GM04504 (cell line): ENCODE data around the gene SAMD11.
"Not testable (repeated sequence)": the region's sequence is repeated elsewhere in the genome, so short reads cannot be mapped to it uniquely, and the experiment has no call there.

Source experiments
- DNase-seq: peaks from one replicate; pipeline ENCODE4 v3.0.0-alpha.2; 2012; ENCODE audit warnings: low read depth

SAMD11 gene

DNA sequence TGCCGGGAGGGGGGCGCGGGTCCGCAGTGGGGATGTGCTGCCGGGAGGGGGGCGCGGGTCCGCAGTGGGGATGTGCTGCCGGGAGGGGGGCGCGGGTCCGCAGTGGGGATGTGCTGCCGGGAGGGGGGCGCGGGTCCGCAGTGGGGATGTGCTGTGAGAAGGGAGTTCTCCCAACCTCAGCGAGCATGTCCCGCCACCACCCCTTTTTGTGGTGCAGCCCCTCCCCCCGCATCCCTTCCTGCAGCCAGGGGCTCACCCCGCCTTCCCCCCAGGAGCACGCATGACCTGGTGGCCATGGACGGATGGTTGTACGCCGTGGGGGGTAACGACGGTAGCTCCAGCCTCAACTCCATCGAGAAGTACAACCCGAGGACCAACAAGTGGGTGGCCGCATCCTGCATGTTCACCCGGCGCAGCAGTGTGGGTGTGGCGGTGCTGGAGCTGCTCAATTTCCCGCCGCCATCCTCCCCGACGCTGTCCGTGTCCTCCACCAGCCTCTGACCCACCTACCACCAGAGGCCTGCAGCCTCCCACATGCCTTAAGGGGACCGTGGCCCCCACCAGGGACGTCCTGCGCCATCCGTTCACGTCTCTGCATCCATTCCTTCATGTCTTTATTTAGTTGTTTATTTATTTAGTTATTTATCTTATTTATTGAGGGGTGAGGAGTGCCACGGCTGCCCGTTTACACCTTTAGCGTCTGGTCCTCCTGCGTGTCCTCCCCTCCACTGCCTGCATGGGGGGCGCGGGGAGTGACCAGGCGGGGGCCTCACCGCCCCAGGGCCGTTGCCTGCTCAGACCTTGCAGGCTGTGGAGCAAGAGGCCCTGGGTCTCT lies 41.2 kb downstream of the SAMD11 start:
- no peak for DNase-seq

GRCh38 chr1:965526-966134 lies 41.9 kb downstream of the SAMD11 start:
- no peak for DNase-seq

- no peak for DNase-seq
Observed at GRCh38 chr1:966135-966703, 42.5 kb downstream of the SAMD11 start, which contains the start of gene PLEKHN1. Gene PLEKHN1 (plus strand): TSS chr1:966482. CDS start chr1:966532, 50 bp downstream.

- peak; percentile 44 for DNase-seq
Observed at GRCh38 chr1:966704-967300, 43.1 kb downstream of the SAMD11 start.

- DNase-seq: no peak
Observed at GRCh38 chr1:967466-968343, 44.0 kb downstream of the SAMD11 start.

DNA sequence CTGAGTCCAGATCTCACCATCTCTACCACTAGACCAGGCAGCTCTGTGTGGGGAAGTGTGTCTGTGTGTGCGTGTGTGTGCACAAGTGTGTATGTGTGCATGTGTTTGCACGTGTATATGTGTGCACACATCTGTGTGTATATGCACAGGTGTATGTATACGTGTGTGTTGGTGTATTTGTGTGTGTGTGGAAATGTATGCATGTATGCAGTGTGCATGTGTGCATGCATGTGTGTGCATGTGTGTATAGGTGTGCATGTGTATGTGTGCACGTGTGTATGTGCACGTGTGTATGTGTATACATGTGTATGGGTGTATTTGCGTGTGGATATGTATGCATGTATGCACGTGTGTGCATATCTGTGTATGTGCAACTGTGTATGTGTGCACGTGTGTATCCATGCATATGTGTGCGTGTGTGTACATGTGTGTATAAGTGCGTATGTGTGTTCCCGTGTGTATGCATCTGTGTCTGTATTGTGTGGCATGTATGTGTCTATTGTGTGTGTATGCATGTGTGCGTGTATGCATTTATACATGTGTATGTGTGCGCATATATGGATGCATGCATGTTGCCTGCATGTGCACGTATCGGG lies 45.6 kb downstream of the SAMD11 start:
- DNase-seq: no peak

GRCh38 chr1:970242-970972 lies 46.7 kb downstream of the SAMD11 start:
- no peak for DNase-seq

- no peak for DNase-seq
Observed at GRCh38 chr1:970973-971730, 47.4 kb downstream of the SAMD11 start.

- no peak for DNase-seq
Observed at GRCh38 chr1:971751-972506, 48.2 kb downstream of the SAMD11 start.

- DNase-seq: no peak
Observed at GRCh38 chr1:972726-973458, 49.2 kb downstream of the SAMD11 start.

DNA sequence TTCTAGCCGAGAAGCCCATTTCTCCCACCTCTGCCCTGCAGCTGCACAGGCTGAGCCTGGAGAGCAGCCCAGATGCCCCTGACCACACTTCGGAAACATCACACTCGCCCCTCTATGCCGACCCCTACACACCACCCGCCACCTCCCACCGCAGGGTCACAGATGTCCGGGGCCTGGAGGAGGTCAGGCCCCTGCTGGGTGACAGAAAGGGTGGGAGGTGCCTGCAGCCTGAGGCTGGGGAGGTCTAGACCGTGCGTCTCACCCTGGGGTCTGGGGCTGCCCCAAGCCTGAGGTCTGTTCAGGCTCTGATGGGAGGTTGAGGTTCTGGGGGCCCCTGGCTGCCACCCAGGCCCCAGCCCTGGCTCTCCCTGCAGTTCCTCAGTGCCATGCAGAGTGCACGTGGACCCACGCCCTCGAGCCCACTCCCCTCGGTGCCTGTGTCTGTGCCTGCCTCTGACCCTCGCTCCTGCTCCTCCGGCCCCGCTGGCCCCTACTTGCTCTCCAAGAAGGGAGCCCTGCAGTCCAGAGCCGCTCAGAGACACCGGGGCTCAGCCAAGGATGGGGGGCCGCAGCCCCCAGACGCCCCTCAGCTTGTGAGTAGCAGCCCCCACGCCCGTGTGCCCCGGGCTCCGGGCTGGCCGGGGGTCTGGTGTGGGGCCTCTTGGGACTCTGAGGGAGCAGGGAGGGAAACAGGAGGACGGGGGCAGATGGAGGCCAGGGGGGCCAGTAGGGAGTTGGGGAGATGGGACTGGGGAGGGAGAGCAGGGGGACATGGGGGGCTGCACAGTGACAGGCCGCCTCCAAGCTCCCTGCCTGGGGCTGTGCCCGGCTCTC lies 50.0 kb downstream of the SAMD11 start:
- no peak for DNase-seq

DNA sequence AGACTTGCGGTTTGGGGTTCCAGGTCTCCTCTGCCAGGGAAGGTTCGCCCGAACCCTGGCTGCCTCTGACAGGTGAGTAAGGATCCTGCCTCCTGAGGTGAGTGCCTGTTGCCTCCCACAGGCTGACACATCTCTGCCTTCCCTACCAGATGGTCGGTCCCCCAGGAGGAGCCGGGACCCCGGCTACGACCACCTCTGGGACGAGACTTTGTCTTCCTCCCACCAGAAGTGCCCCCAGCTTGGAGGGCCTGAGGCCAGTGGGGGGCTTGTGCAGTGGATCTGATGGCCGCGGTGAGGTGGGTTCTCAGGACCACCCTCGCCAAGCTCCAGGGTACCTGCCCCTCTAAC lies 50.5 kb downstream of the SAMD11 start:
- no peak for DNase-seq

- no peak for DNase-seq
Observed at GRCh38 chr1:974687-975328, 51.1 kb downstream of the SAMD11 start.

DNA sequence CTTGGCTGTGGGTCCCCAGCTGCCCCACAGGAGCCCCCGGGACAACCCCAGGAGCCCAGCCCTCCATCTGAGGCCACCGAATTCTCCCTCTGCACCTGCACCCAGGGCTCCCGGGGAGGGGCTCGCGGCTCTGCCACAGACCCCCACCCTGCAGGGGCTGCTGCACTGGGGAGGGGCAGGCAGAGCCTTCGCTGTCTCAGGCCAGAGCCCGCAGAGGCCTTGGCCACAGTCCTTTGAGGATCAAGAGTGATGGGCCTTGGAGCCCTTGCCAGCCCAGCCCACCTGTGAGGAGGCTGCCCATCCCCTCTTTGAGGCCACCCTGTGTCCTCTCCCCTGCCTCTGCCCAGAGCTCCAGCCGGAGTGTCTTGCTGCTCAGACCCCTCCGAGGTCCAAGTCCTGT lies 51.6 kb downstream of the SAMD11 start:
- DNase-seq: no peak

- DNase-seq: no peak
Observed at GRCh38 chr1:975896-976683, 52.4 kb downstream of the SAMD11 start.

DNA sequence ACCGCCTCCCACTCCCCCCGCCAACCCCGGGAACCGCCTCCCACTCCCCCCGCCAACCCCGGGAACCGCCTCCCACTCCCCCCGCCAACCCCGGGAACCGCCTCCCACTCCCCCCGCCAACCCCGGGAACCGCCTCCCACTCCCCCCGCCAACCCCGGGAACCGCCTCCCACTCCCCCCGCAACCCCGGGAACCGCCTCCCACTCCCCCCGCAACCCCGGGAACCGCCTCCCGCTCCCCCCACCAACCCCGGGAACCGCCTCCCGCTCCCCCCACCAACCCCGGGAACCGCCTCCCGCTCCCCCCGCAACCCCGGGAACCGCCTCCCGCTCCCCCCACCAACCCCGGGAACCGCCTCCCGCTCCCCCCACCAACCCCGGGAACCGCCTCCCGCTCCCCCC lies 53.1 kb downstream of the SAMD11 start:
- not testable (repeated sequence) for DNase-seq
